PC-9 (cell line): ENCODE data around the gene SLC10A7. TPM values are rescaled to one million over a fixed set of nuclear protein-coding genes. Genes with fewer than 3 reads are reported as not detected.

Experiments
- BruUV-seq: library from RNA; stranded (reverse); fragments of 400-500 nt; replicated peaks from 2 replicates; lab custom pipeline; 2021; lab: Mats Ljungman, UMichigan
- CTCF ChIA-PET: fragments of 300-600 bp; sonication (Branson Sonifier 250); formaldehyde crosslinking; loops from one replicate; lab custom pipeline; 2022; ENCODE audit warnings: antibody characterized with exemption; lab: Charles Lee
- POLR2A ChIA-PET: fragments of 300-600 bp; sonication (Branson Sonifier 250); formaldehyde crosslinking; loops from one replicate; lab custom pipeline; 2022; ENCODE audit warnings: antibody characterized with exemption; ENCODE audit not compliant: unreplicated experiment; lab: Charles Lee
- DNase-seq, 2 experiments: peaks; one replicate each; pipeline versions ENCODE4 v3.0.0 to v3.0.0-alpha.2; 2015 to 2022; ENCODE audit warnings: mixed read lengths in 1 of 2
- H2AFZ ChIP-seq: fragments of 200-600 bp; sonication (generic); 2 replicates; pipeline ENCODE4 v1.8.1; 2017; ENCODE audit warnings: antibody characterized with exemption
- H3F3A ChIP-seq: fragments of 200-600 bp; sonication (generic); 2 replicates; pipeline ENCODE4 v1.8.1; 2017; ENCODE audit warnings: antibody characterized with exemption, mild to moderate bottlenecking, low read depth; ENCODE audit not compliant: insufficient read depth
- H3K27ac ChIP-seq: fragments of 200-600 bp; sonication (generic); 2 replicates; pipeline ENCODE4 v1.6.1; 2016; ENCODE audit warnings: mixed run types
- H3K27me3 ChIP-seq: fragments of 200-600 bp; sonication (generic); 2 replicates; pipeline ENCODE4 v1.6.1; 2016; ENCODE audit warnings: low read depth, mixed run types; ENCODE audit not compliant: insufficient read depth
- H3K36me3 ChIP-seq: fragments of 200-600 bp; sonication (generic); 2 replicates; pipeline ENCODE4 v1.6.1; 2016; ENCODE audit warnings: low read depth, mixed run types
- H3K4me1 ChIP-seq: fragments of 200-600 bp; sonication (generic); replicated peaks from 2 replicates; pipeline ENCODE4 v1.6.1; 2016; ENCODE audit warnings: mixed run types; ENCODE audit not compliant: insufficient read depth
- H3K4me2 ChIP-seq: fragments of 200-600 bp; sonication (generic); 2 replicates; pipeline ENCODE4 v1.6.1; 2017; ENCODE audit warnings: mixed run types
- H3K4me3 ChIP-seq: fragments of 200-600 bp; sonication (generic); 2 replicates; pipeline ENCODE4 v1.6.1; 2016; ENCODE audit warnings: mixed run types
- H3K79me2 ChIP-seq: fragments of 200-600 bp; sonication (generic); 2 replicates; pipeline ENCODE4 v1.6.1; 2017; ENCODE audit warnings: low read depth, mixed run types
- H3K9me2 ChIP-seq: fragments of 200-600 bp; sonication (generic); 2 replicates; pipeline ENCODE4 v1.8.1; 2017; ENCODE audit warnings: mild to moderate bottlenecking; ENCODE audit not compliant: insufficient read depth
- H3K9me3 ChIP-seq: fragments of 200-600 bp; sonication (generic); 2 replicates; pipeline ENCODE4 v1.8.1; 2016; ENCODE audit warnings: low read depth; ENCODE audit not compliant: insufficient read depth
- H4K20me1 ChIP-seq: fragments of 200-600 bp; sonication (generic); 2 replicates; pipeline ENCODE4 v1.8.1; 2017; ENCODE audit not compliant: insufficient read depth
- CTCF ChIP-seq: fragments of 200-600 bp; sonication (generic); conservative IDR thresholded peaks from 2 replicates; pipeline ENCODE4 v1.6.1; 2017; ENCODE audit warnings: mixed run types, antibody characterized with exemption, mild to moderate bottlenecking, moderate library complexity
- EZH2 ChIP-seq: fragments of 200-600 bp; sonication (generic); IDR thresholded peaks from 2 replicates; pipeline ENCODE4 v1.8.0; 2017; ENCODE audit warnings: antibody characterized with exemption, low read depth
- intact Hi-C: fragments of 100-400 bp; cut with micrococcal nuclease; formaldehyde crosslinking; loops from one replicate; pipeline ENCODE4 v1.10.0; 2022; ENCODE audit not compliant: unreplicated experiment
- total RNA-seq: library from RNA; stranded (reverse); gene quantifications from 2 replicates; pipeline ENCODE4 v1.2.3, GENCODE V29; 2021

Gene SLC10A7
- total RNA-seq, 1 experiment from 2014 or later, result 11.4 TPM

GRCh38 chr4:146243141-146243882 is 278.4 kb downstream of the SLC10A7 start:
- intact Hi-C loops, result no loop called here
- BruUV-seq, result no TSS peak
- peak; percentile 32; the same call in 1 of the 2 replicates for TF ChIP-seq CTCF
- TF ChIP-seq EZH2, result no peak
- no peak overlapping the region for H2AFZ ChIP-seq
- H4K20me1 ChIP-seq, result no peaks in the 10 kb centered on the region
- peaks cover 13% of the 10 kb centered on the region for H3F3A ChIP-seq
- no peaks in the 10 kb centered on the region for H3K27me3 ChIP-seq
- no peak overlapping the region for H3K27ac ChIP-seq
- DNase-seq, result no peak
- no peak overlapping the region for H3K4me2 ChIP-seq
- H3K4me1 ChIP-seq, result peaks cover 33% of the 10 kb centered on the region
- H3K79me2 ChIP-seq, result no peaks in the 10 kb centered on the region
- ChIA-PET POLR2A (no interaction called here), CTCF (no interaction called here)
- no peaks in the 10 kb centered on the region for H3K36me3 ChIP-seq
- no peak overlapping the region for H3K4me3 ChIP-seq
- H3K9me3 ChIP-seq, result no peaks in the 10 kb centered on the region
- no peaks in the 10 kb centered on the region for H3K9me2 ChIP-seq

GRCh38 chr4:146238107-146238506 is 283.6 kb downstream of the SLC10A7 start:
- Histone ChIP-seq H3F3A (peaks cover 13% of the 10 kb centered on the region), H3K9me3 (no peaks in the 10 kb centered on the region), H3K9me2 (no peaks in the 10 kb centered on the region), H2AFZ (no peak overlapping the region), H3K79me2 (no peaks in the 10 kb centered on the region), H3K27me3 (no peaks in the 10 kb centered on the region), H3K36me3 (no peaks in the 10 kb centered on the region), H3K4me2 (no peak overlapping the region), H3K27ac (no peak overlapping the region), H3K4me1 (peaks cover 18% of the 10 kb centered on the region), H4K20me1 (no peaks in the 10 kb centered on the region), H3K4me3 (no peak overlapping the region)
- no peak for TF ChIP-seq EZH2
- no peak for TF ChIP-seq CTCF
- intact Hi-C loops, result no loop called here
- ChIA-PET POLR2A (interaction anchor here (0.7 kb wide), 1 partner anchor 92 kb away, joined by 5 read pairs; no protein-coding TSS in a partner anchor), CTCF (no interaction called here)
- no TSS peak for BruUV-seq
- no peak for DNase-seq

- Histone ChIP-seq H3K4me3 (no peak overlapping the region), H3K27me3 (no peaks in the 10 kb centered on the region), H3K9me3 (no peaks in the 10 kb centered on the region), H3K4me1 (peaks cover 16% of the 10 kb centered on the region), H3K36me3 (no peaks in the 10 kb centered on the region), H2AFZ (no peak overlapping the region), H4K20me1 (no peaks in the 10 kb centered on the region), H3K4me2 (no peak overlapping the region), H3K9me2 (no peaks in the 10 kb centered on the region), H3K27ac (no peak overlapping the region), H3F3A (peaks cover 13% of the 10 kb centered on the region), H3K79me2 (no peaks in the 10 kb centered on the region)
- ChIA-PET CTCF (interaction anchor here (0.6 kb wide), 1 partner anchor 22 kb away, joined by 8 read pairs; no protein-coding TSS in a partner anchor), POLR2A (no interaction called here)
- DNase-seq, result no peak
- TF ChIP-seq CTCF (no peak), EZH2 (no peak)
- intact Hi-C loops, result no loop called here
- BruUV-seq, result no TSS peak
These were observed 284.6 kb downstream of the SLC10A7 start for GRCh38 chr4:146237092-146237491.
